A549 (cell line): Measurements from ENCODE around the gene ACTR1B. TPM values are rescaled to one million over a fixed set of nuclear protein-coding genes. Genes with fewer than 3 reads are reported as not detected.
A peak's percentile ranks its signal among the peaks of the same experiment; 100 is the strongest.
"Not testable (repeated sequence)": the region's sequence is repeated elsewhere in the genome, so short reads cannot be mapped to it uniquely, and the experiment has no call there.

Experiments used
- ATAC-seq, 2 experiments: fragments of 200-7000 bp in 1 of 2; fragments of >200 bp in 1 of 2; cut with Nextera tagmentation in 1 of 2; cut with Tn5 transposase in 1 of 2; 3 replicates each; pipeline versions ENCODE4 v1.8.0 to v1.9.1; 2018 to 2020; ENCODE audit warnings: mild to moderate bottlenecking in 1 of 2, moderate library complexity in 1 of 2
- CTCF ChIA-PET: fragments of 300-600 bp; sonication (Branson Sonifier 250); formaldehyde crosslinking; extraction: SDS; loops from one replicate; lab custom pipeline; 2021; ENCODE audit warnings: antibody characterized with exemption, inconsistent platforms; lab: Yijun Ruan, JAX
- POLR2A ChIA-PET: fragments of 350-600 bp; formaldehyde crosslinking; extraction: SDS; loops from one replicate; lab custom pipeline; 2021; ENCODE audit warnings: antibody characterized with exemption, inconsistent platforms; lab: Yijun Ruan, JAX
- DNase-seq, 2 experiments: peaks; one replicate each; pipeline versions ENCODE4 v3.0.0 to v3.0.0-alpha.2; 2011 to 2016; ENCODE audit warnings: low read depth in 1 of 2, low spot score in 1 of 2
- FAIRE-seq: peaks from 2 replicates; lab custom pipeline; 2011; peaks lifted over from hg19 to GRCh38; lab: Jason Lieb, UNC
- H3K27ac ChIP-seq, 2 experiments: fragments of >200 bp; sonication (Bioruptor Twin); formaldehyde crosslinking; 3 replicates each; pipeline ENCODE4 v1.5.1; 2016 to 2017
- H3K4me1 ChIP-seq: fragments of >200 bp; sonication (Bioruptor Twin); formaldehyde crosslinking; 3 replicates; pipeline ENCODE4 v1.6.1; 2016
- H3K4me2 ChIP-seq: fragments of >200 bp; sonication (Bioruptor Twin); formaldehyde crosslinking; 3 replicates; pipeline ENCODE4 v1.6.1; 2016
- H3K4me3 ChIP-seq: fragments of >200 bp; sonication (Bioruptor Twin); formaldehyde crosslinking; 3 replicates; pipeline ENCODE4 v1.5.1; 2016
- H3K9me3 ChIP-seq: fragments of >200 bp; sonication (Bioruptor Twin); formaldehyde crosslinking; 3 replicates; pipeline ENCODE4 v1.6.1; 2016
- ATOH8 ChIP-seq: fragments of 250-450 bp; sonication (Bioruptor Pico); IDR thresholded peaks from 2 replicates; pipeline ENCODE4 v1.5.0; 2020; ENCODE audit warnings: low read depth, mild to moderate bottlenecking, moderate library complexity
- BHLHE40 ChIP-seq: IDR thresholded peaks from 2 replicates; pipeline ENCODE4 v1.6.1; 2012; ENCODE audit warnings: low read depth, low read length, inconsistent platforms
- CHD2 ChIP-seq: fragments of 150-350 bp; IDR thresholded peaks from 2 replicates; pipeline ENCODE4 v1.6.1; 2014; ENCODE audit warnings: low read length; ENCODE audit not compliant: partially characterized antibody
- E2F6 ChIP-seq: IDR thresholded peaks from 2 replicates; pipeline ENCODE4 v1.6.1; 2012; ENCODE audit warnings: low read depth, borderline replicate concordance
- HDAC2 ChIP-seq: fragments of 200-600 bp; sonication (generic); IDR thresholded peaks from 2 replicates; pipeline ENCODE4 v1.6.1; 2016
- NR3C1 ChIP-seq: fragments of >200 bp; sonication (Bioruptor Twin); formaldehyde crosslinking; IDR thresholded peaks from 3 replicates; pipeline ENCODE4 v1.6.1; 2017
- PBX3 ChIP-seq: IDR thresholded peaks from 2 replicates; pipeline ENCODE4 v1.6.1; 2012
- PHF8 ChIP-seq: fragments of 200-600 bp; sonication (generic); IDR thresholded peaks from 2 replicates; pipeline ENCODE4 v1.6.1; 2016; ENCODE audit warnings: low read depth, mild to moderate bottlenecking, antibody characterized with exemption, moderate library complexity, borderline replicate concordance
- SMC3 ChIP-seq: fragments of >200 bp; sonication (Bioruptor Twin); formaldehyde crosslinking; IDR thresholded peaks from 3 replicates; pipeline ENCODE4 v1.6.1; 2018; ENCODE audit warnings: inconsistent platforms
- TFCP2L1 ChIP-seq: fragments of 250-450 bp; sonication (Bioruptor Pico); IDR thresholded peaks from 2 replicates; pipeline ENCODE4 v1.5.0; 2021; ENCODE audit warnings: mild to moderate bottlenecking
- USF2 ChIP-seq: fragments of 450-650 bp; IDR thresholded peaks from 2 replicates; pipeline ENCODE4 v1.6.1; 2014; ENCODE audit warnings: antibody characterized with exemption
- WGBS: methylation state at CpG from one replicate; pipeline ENCODE4 v1.1.6; 2017; ENCODE audit errors: missing lambda C conversion rate; 5-methylcytosine and 5-hydroxymethylcytosine counted together
- polyA plus RNA-seq, 4 experiments: library from polyadenylated mRNA; depleted of rRNA in 3 of 4; stranded (reverse); fragments of >200 nt; fragmentation: RNase III in 1 of 4; extraction: RNeasy Plus Mini Kit Qiagen cat#74134 plus additional on column Dnase treatment in 1 of 4; gene quantifications; 2 replicates in 3 of 4; 3 replicates in 1 of 4; pipeline ENCODE4 v1.2.3, GENCODE V29; 2011 to 2017

Gene ACTR1B
- polyA plus RNA-seq, 2 of the 4 experiments (the other 2 are of a cell fraction), result 24.7 to 37.6 TPM

- CTCF ChIA-PET, result interaction anchor here (1.3 to 10.0 kb wide), 2 partner anchors 14 to 28 kb away, joined by 3 to 106 read pairs; no protein-coding TSS in a partner anchor
These were observed 48.3 kb upstream of the ACTR1B start for GRCh38 chr2:97712175-97712574.

GRCh38 chr2:97711394-97711711 is 47.5 kb upstream of the ACTR1B start:
- 57% methylated on average over 6 of the region's 6 CpGs for WGBS
- no peak for DNase-seq
- H3K9me3 ChIP-seq, result no peaks in the 10 kb centered on the region
- CTCF ChIA-PET, result interaction anchor here (1.3 to 10.0 kb wide), 2 partner anchors 13 to 29 kb away, joined by 3 to 106 read pairs; no protein-coding TSS in a partner anchor
- H3K4me3 ChIP-seq, result no peak overlapping the region
- H3K4me1 ChIP-seq, result no peaks in the 10 kb centered on the region
- no peak overlapping the region for H3K4me2 ChIP-seq
- TF ChIP-seq ATOH8 (CRISPR knock-in tag) (no peak), BHLHE40 (no peak)
- TF ChIP-seq, all 56 proteins: peak for 0
- no peak for ATAC-seq
- no peak for FAIRE-seq
- POLR2A ChIA-PET, result no interaction called here
- H3K27ac ChIP-seq, result no peak overlapping the region

More at GRCh38 chr2:97712175-97712574, 48.3 kb upstream of the ACTR1B start:
- FAIRE-seq, H3K27ac ChIP-seq, H3K4me3 ChIP-seq, H3K9me3 ChIP-seq, ATAC-seq, H3K4me2 ChIP-seq, DNase-seq, H3K4me1 ChIP-seq, POLR2A ChIA-PET: not testable (repeated sequence)
- 71% methylated on average over 9 of the region's 9 CpGs for WGBS

- POLR2A ChIA-PET, result no interaction called here
- WGBS, result 71% methylated on average over 8 of the region's 8 CpGs
- CTCF ChIA-PET, result interaction anchor here (1.0 to 10.0 kb wide), 6 partner anchors 10 to 685 kb away, joined by 3 to 106 read pairs (median 6); no protein-coding TSS in a partner anchor
These were observed 44.8 kb upstream of the ACTR1B start for GRCh38 chr2:97708608-97709007.

GRCh38 chr2:97708048-97708380 is 44.2 kb upstream of the ACTR1B start:
- Histone ChIP-seq H3K4me2 (no peak overlapping the region), H3K27ac (no peak overlapping the region), H3K4me3 (no peak overlapping the region), H3K4me1 (no peaks in the 10 kb centered on the region), H3K9me3 (no peaks in the 10 kb centered on the region)
- 60% methylated on average over 2 of the region's 4 CpGs for WGBS
- POLR2A ChIA-PET, result no interaction called here
- no peak for DNase-seq
- no peak for ATAC-seq
- FAIRE-seq, result no peak
- CTCF ChIA-PET, result interaction anchor here (0.8 to 10.0 kb wide), 3 partner anchors 9 to 677 kb away, joined by 3 to 106 read pairs (median 22); no protein-coding TSS in a partner anchor
- TF ChIP-seq BHLHE40 (no peak), PBX3 (no peak), PHF8 (no peak), SMC3 (no peak), HDAC2 (no peak), ATOH8 (CRISPR knock-in tag) (no peak), NR3C1 (no peak), E2F6 (no peak), USF2 (no peak)

More at GRCh38 chr2:97708608-97709007, 44.8 kb upstream of the ACTR1B start:
- TF ChIP-seq TFCP2L1 (CRISPR knock-in tag) (no peak), USF2 (peak; percentile 47; the same call in 1 of the 2 replicates), CHD2 (no peak)
- Histone ChIP-seq H3K9me3 (no peaks in the 10 kb centered on the region), H3K27ac (no peak overlapping the region), H3K4me2 (no peak overlapping the region), H3K4me1 (no peaks in the 10 kb centered on the region), H3K4me3 (no peak overlapping the region)
- no peak for FAIRE-seq
- ATAC-seq, result peak in 1 of 2 experiments; percentile 47; a peak in 3 of 6 replicates
- peak in 1 of 2 experiments; percentile 18 for DNase-seq
